H1 (cell line): Measurements from ENCODE around the gene PRR12. TPM values are rescaled to one million over a fixed set of nuclear protein-coding genes. Genes with fewer than 3 reads are reported as not detected.

Source experiments
- CTCF ChIA-PET: fragments of 300-600 bp; sonication (Branson Sonifier 250); formaldehyde crosslinking; loops from one replicate; lab custom pipeline; 2021; ENCODE audit not compliant: partially characterized antibody; lab: Charles Lee
- POLR2A ChIA-PET: fragments of 300-600 bp; sonication (Branson Sonifier 250); formaldehyde crosslinking; loops from one replicate; lab custom pipeline; 2021; ENCODE audit warnings: inconsistent platforms; ENCODE audit not compliant: partially characterized antibody; lab: Charles Lee
- DNase-seq, 2 experiments: peaks; one replicate each; pipeline versions ENCODE4 v3.0.0 to v3.0.0-alpha.2; 2010 to 2022; ENCODE audit warnings: low spot score in 2 of 2, low read depth in 1 of 2, mixed read lengths in 1 of 2
- FAIRE-seq: peaks from 2 replicates; lab custom pipeline; 2011; peaks lifted over from hg19 to GRCh38; lab: Jason Lieb, UNC
- H2AFZ ChIP-seq: 2 replicates; pipeline ENCODE4 v1.8.1; 2012; ENCODE audit warnings: low read length, inconsistent platforms
- H2AK5ac ChIP-seq: 2 replicates; pipeline ENCODE4 v1.6.1; 2013; ENCODE audit warnings: low read depth, low read length
- H2BK120ac ChIP-seq: replicated peaks from 2 replicates; pipeline ENCODE3; 2013; ENCODE audit warnings: low read depth, low read length, inconsistent platforms
- H2BK12ac ChIP-seq: 2 replicates; pipeline ENCODE4 v1.6.1; 2013; ENCODE audit warnings: low read depth, low read length
- H2BK15ac ChIP-seq: 2 replicates; pipeline ENCODE4 v1.6.1; 2013; ENCODE audit warnings: low read length
- H2BK20ac ChIP-seq: 2 replicates; pipeline ENCODE4 v1.6.1; 2013; ENCODE audit warnings: low read length
- H2BK5ac ChIP-seq: 2 replicates; pipeline ENCODE4 v1.6.1; 2013; ENCODE audit warnings: low read depth, low read length
- H3K14ac ChIP-seq: 2 replicates; pipeline ENCODE4 v1.6.1; 2013; ENCODE audit warnings: inconsistent platforms; ENCODE audit not compliant: insufficient read length
- H3K18ac ChIP-seq: 2 replicates; pipeline ENCODE4 v1.6.1; 2013; ENCODE audit warnings: low read length; ENCODE audit errors: extremely low read depth
- H3K23ac ChIP-seq: 2 replicates; pipeline ENCODE4 v1.6.1; 2013; ENCODE audit warnings: inconsistent platforms; ENCODE audit not compliant: insufficient read length
- H3K23me2 ChIP-seq: 2 replicates; pipeline ENCODE4 v1.6.1; 2013; ENCODE audit warnings: low read depth, low read length
- H3K27ac ChIP-seq: 2 replicates; pipeline ENCODE4 v1.6.1; 2011; ENCODE audit warnings: low read depth, low read length, inconsistent platforms
- H3K27me3 ChIP-seq, 4 experiments: replicated peaks in 1 of 4; 1 replicate in 1 of 4; 2 replicates in 3 of 4; pipeline versions ENCODE4 v1.6.1 to v1.8.1; 2011 to 2013; ENCODE audit warnings: low read length in 3 of 4, mild to moderate bottlenecking in 3 of 4, inconsistent platforms in 2 of 4, mixed read lengths in 2 of 4, moderate library complexity in 1 of 4; ENCODE audit not compliant: control insufficient read depth in 3 of 4, insufficient read depth in 3 of 4; ENCODE audit errors: extremely low read depth in 1 of 4
- H3K36me3 ChIP-seq, 4 experiments: 2 replicates each; pipeline versions ENCODE4 v1.6.1 to v1.8.1; 2011 to 2013; ENCODE audit warnings: mild to moderate bottlenecking in 4 of 4, low read length in 3 of 4, moderate library complexity in 2 of 4, control low read depth in 1 of 4, inconsistent platforms in 1 of 4; ENCODE audit not compliant: insufficient read depth in 4 of 4, control insufficient read depth in 2 of 4
- H3K4ac ChIP-seq: replicated peaks from 2 replicates; pipeline ENCODE3; 2013; ENCODE audit warnings: low read length, low read depth, mixed read lengths, inconsistent platforms; ENCODE audit not compliant: insufficient read length
- H3K4me1 ChIP-seq, 4 experiments: replicated peaks in 1 of 4; 1 replicate in 1 of 4; 2 replicates in 3 of 4; pipeline versions ENCODE4 v1.6.1 to v1.8.1; 2011 to 2013; ENCODE audit warnings: low read length in 3 of 4, inconsistent platforms in 2 of 4, mixed read lengths in 1 of 4; ENCODE audit not compliant: insufficient read depth in 4 of 4, control insufficient read depth in 3 of 4
- H3K4me2 ChIP-seq, 2 experiments: 2 replicates each; pipeline versions ENCODE4 v1.6.1 to v1.8.1; 2011 to 2013; ENCODE audit warnings: low read depth in 2 of 2, low read length in 2 of 2, control low read depth in 1 of 2, inconsistent platforms in 1 of 2, mild to moderate bottlenecking in 1 of 2; ENCODE audit not compliant: insufficient read depth in 1 of 2
- H3K4me3 ChIP-seq, 4 experiments: fragments of 200-600, 300-600 bp in 1 of 4; sonication (generic), shearing (Covaris generic), sonication (Bioruptor Twin) in 1 of 4; 2 replicates each; pipeline versions ENCODE4 v1.5.1 to v1.8.1; 2011 to 2016; ENCODE audit warnings: low read length in 4 of 4, low read depth in 3 of 4, control low read depth in 2 of 4, inconsistent platforms in 2 of 4, mild to moderate bottlenecking in 2 of 4, mixed read lengths in 1 of 4, moderate library complexity in 1 of 4; ENCODE audit not compliant: insufficient read depth in 2 of 4; ENCODE audit errors: extremely low read depth in 1 of 4
- H3K56ac ChIP-seq: replicated peaks from 2 replicates; pipeline ENCODE3; 2013; ENCODE audit warnings: low read depth, mild to moderate bottlenecking, mixed read lengths, low read length, inconsistent platforms; ENCODE audit not compliant: insufficient read length
- H3K79me1 ChIP-seq: 2 replicates; pipeline ENCODE4 v1.6.1; 2013; ENCODE audit warnings: low read depth, low read length, control low read depth
- H3K79me2 ChIP-seq, 2 experiments: 2 replicates each; pipeline versions ENCODE4 v1.6.1 to v1.8.1; 2012 to 2013; ENCODE audit warnings: low read length in 2 of 2, mild to moderate bottlenecking in 2 of 2, inconsistent platforms in 1 of 2; ENCODE audit not compliant: insufficient read depth in 2 of 2, control insufficient read depth in 1 of 2
- H3K9ac ChIP-seq, 4 experiments: replicated peaks in 1 of 4; 1 replicate in 1 of 4; 2 replicates in 3 of 4; pipeline versions ENCODE4 v1.6.1 to v1.8.1; 2011 to 2013; ENCODE audit warnings: low read depth in 3 of 4, low read length in 3 of 4, control low read depth in 2 of 4, mild to moderate bottlenecking in 2 of 4, moderate library complexity in 2 of 4, inconsistent platforms in 1 of 4; ENCODE audit errors: extremely low read depth in 1 of 4
- H3K9me3 ChIP-seq, 2 experiments: 2 replicates each; pipeline versions ENCODE4 v1.6.1 to v1.8.1; 2012 to 2013; ENCODE audit warnings: mild to moderate bottlenecking in 2 of 2, moderate library complexity in 2 of 2, control low read depth in 1 of 2, inconsistent platforms in 1 of 2, low read depth in 1 of 2, low read length in 1 of 2, mixed read lengths in 1 of 2; ENCODE audit not compliant: insufficient read depth in 2 of 2
- H4K20me1 ChIP-seq, 2 experiments: replicated peaks in 1 of 2; 2 replicates each; pipeline versions ENCODE3 to v1.8.1; 2011 to 2013; ENCODE audit warnings: inconsistent platforms in 2 of 2, low read length in 2 of 2, mild to moderate bottlenecking in 1 of 2; ENCODE audit not compliant: insufficient read depth in 2 of 2, control insufficient read depth in 1 of 2
- H4K5ac ChIP-seq: 2 replicates; pipeline ENCODE4 v1.6.1; 2013; ENCODE audit warnings: low read length, low read depth, mixed read lengths, inconsistent platforms; ENCODE audit not compliant: insufficient read length
- H4K8ac ChIP-seq: 2 replicates; pipeline ENCODE4 v1.8.0; 2013; ENCODE audit warnings: mild to moderate bottlenecking, moderate library complexity, low read length, inconsistent platforms; ENCODE audit not compliant: insufficient read depth; ENCODE audit errors: extremely low read depth
- H4K91ac ChIP-seq: replicated peaks from 2 replicates; pipeline ENCODE3; 2013; ENCODE audit warnings: low read length, mixed read lengths, inconsistent platforms; ENCODE audit not compliant: insufficient read length
- BACH1 ChIP-seq: IDR thresholded peaks from 2 replicates; pipeline ENCODE4 v1.6.1; 2012; ENCODE audit warnings: low read length, improper control_type of control experiment
- CBX8 ChIP-seq: fragments of 300-800, 300-1000 bp; sonication (generic); IDR thresholded peaks from 2 replicates; pipeline ENCODE4 v1.7.1; 2016; ENCODE audit warnings: low read depth, low read length, borderline replicate concordance
- CEBPB ChIP-seq: IDR thresholded peaks from 2 replicates; pipeline ENCODE4 v1.6.1; 2012; ENCODE audit warnings: low read depth, low read length
- CHD1 ChIP-seq: IDR thresholded peaks from 2 replicates; pipeline ENCODE4 v1.6.1; 2012; ENCODE audit warnings: low read depth, low read length, improper control_type of control experiment
- CREB1 ChIP-seq: IDR thresholded peaks from 2 replicates; pipeline ENCODE4 v1.6.1; 2012; ENCODE audit warnings: inconsistent platforms
- EGR1 ChIP-seq: IDR thresholded peaks from 2 replicates; pipeline ENCODE4 v1.6.1; 2011; ENCODE audit warnings: low read depth, low read length, borderline replicate concordance
- JUN ChIP-seq: IDR thresholded peaks from 2 replicates; pipeline ENCODE4 v1.6.1; 2011; ENCODE audit warnings: low read depth, mild to moderate bottlenecking, improper control_type of control experiment, low read length
- KDM4A ChIP-seq: IDR thresholded peaks from one replicate; pipeline ENCODE4 v1.7.1; 2012; ENCODE audit warnings: low read depth, mild to moderate bottlenecking, moderate library complexity, low read length, inconsistent platforms; ENCODE audit not compliant: severe bottlenecking
- NANOG ChIP-seq: IDR thresholded peaks from 2 replicates; pipeline ENCODE4 v1.6.1; 2011; ENCODE audit warnings: low read length, low read depth, mild to moderate bottlenecking, inconsistent platforms; ENCODE audit not compliant: insufficient read depth, poor library complexity, severe bottlenecking
- PHF8 ChIP-seq: fragments of 200-600 bp; sonication (generic); conservative IDR thresholded peaks from 2 replicates; pipeline ENCODE4 v1.7.1; 2012; ENCODE audit warnings: low read depth, mild to moderate bottlenecking, inconsistent platforms, low read length, moderate library complexity
- RBBP5 ChIP-seq: IDR thresholded peaks from 2 replicates; pipeline ENCODE4 v1.7.1; 2012; ENCODE audit warnings: low read depth, mild to moderate bottlenecking, inconsistent platforms, low read length, moderate library complexity, borderline replicate concordance
- RFX5 ChIP-seq: IDR thresholded peaks from 2 replicates; pipeline ENCODE4 v1.6.1; 2011; ENCODE audit warnings: low read depth, low read length, improper control_type of control experiment, borderline replicate concordance
- RXRA ChIP-seq: IDR thresholded peaks from 2 replicates; pipeline ENCODE4 v1.6.1; 2011; ENCODE audit warnings: low read depth, mild to moderate bottlenecking, low read length, moderate library complexity; ENCODE audit not compliant: insufficient read depth
- WGBS, 2 experiments: shearing (Covaris generic) in 1 of 2; methylation state at CpG; one replicate each; pipeline versions ENCODE4 v1.1.6 to v1.1.7; 2013 to 2015; ENCODE audit warnings: low lambda C conversion rate in 2 of 2, mixed read lengths in 2 of 2, inconsistent platforms in 1 of 2, low coverage in 1 of 2, missing lambda C conversion rate in 1 of 2; ENCODE audit not compliant: insufficient replicate concordance in 2 of 2, insufficient coverage in 1 of 2, insufficient read length in 1 of 2; ENCODE audit errors: extremely low coverage in 1 of 2, missing lambda C conversion rate in 1 of 2; 5-methylcytosine and 5-hydroxymethylcytosine counted together
- polyA plus RNA-seq, 7 experiments: library from polyadenylated mRNA; depleted of rRNA in 3 of 7; stranded (reverse) in 5 of 7; unstranded in 2 of 7; fragments of >200 nt in 5 of 7; fragments of 200-250 nt in 2 of 7; gene quantifications; 1 replicate in 5 of 7; 2 replicates in 1 of 7; 4 replicates in 1 of 7; pipeline versions ENCODE4 v1.2.1 to v1.2.3, GENCODE V29; 2011 to 2013; ENCODE audit warnings: missing spikeins in 2 of 7, mixed read lengths in 2 of 7
- total RNA-seq: library from RNA; stranded (reverse); fragmentation: NEBNext Ultra II Directional; extraction: Animal tissue kit (Norgen Biotek cat#: 25700); gene quantifications from 2 replicates; pipeline ENCODE4 v1.2.1, GENCODE V29; 2021
- TF ChIP-seq, protein P1 (sequence below): IDR thresholded peaks from 2 replicates; pipeline ENCODE4 v1.6.1; 2011; ENCODE audit warnings: low read depth, mild to moderate bottlenecking, low read length; ENCODE audit not compliant: insufficient read depth

The PRR12 gene
- total and polyA plus RNA-seq, 2 of the 8 experiments (the other 6 are each of a cell fraction or from before 2014, with no cell fraction given): 2.5 to 59.4 TPM

DNA sequence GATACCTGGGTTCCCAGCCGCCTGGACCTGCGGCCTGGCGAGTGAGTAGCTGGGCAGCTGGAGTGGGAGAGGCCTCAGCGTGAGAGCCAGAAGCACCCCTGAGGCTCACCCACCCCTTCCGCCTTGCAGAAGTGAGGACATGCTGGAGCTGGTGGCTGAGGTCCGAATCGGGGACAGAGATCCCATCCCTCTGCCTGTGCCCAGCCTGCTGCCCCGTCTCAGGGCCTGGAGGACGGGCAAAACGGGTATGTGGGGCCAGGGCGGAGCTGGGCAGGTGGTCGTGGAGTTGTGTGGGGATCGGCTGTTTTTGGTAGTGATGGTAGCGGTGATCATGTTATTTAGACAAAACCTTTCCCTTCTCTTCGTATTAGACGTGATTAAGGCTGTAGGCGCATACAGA lies 55.6 kb downstream of the PRR12 start:
- WGBS, 2 experiments: 93% methylated on average over 17 of the region's 17 CpGs; no CpG with 5 or more reads in 1 of the 2 experiments
- Histone ChIP-seq H4K8ac (no peak overlapping the region), H3K4ac (no peak overlapping the region), H3K27me3 (no peaks in the 10 kb centered on the region), H3K79me1 (peaks cover 22% of the 10 kb centered on the region), H3K4me1 (peaks cover 2 to 7% (median 3%) of the 10 kb centered on the region in 4 experiments; a peak in 5 of 7 replicates), H2AFZ (no peak overlapping the region), H4K20me1 (peaks cover 7 to 21% of the 10 kb centered on the region in 2 experiments), H3K23ac (no peak overlapping the region), H3K56ac (no peak overlapping the region), H3K14ac (no peak overlapping the region), H2BK20ac (no peak overlapping the region), H3K4me2 (no peak overlapping the region), H4K5ac (no peak overlapping the region), H2BK15ac (no peak overlapping the region), H3K27ac (no peak overlapping the region), H3K9ac (no peak overlapping the region), H3K9me3 (no peaks in the 10 kb centered on the region), H2BK120ac (no peak overlapping the region), H2BK5ac (no peak overlapping the region), H2AK5ac (no peak overlapping the region), H4K91ac (no peak overlapping the region), H3K79me2 (peaks cover 10 to 32% of the 10 kb centered on the region in 2 experiments), H2BK12ac (no peak overlapping the region), H3K36me3 (peaks cover 6 to 31% (median 21%) of the 10 kb centered on the region in 4 experiments; a peak in 6 of 8 replicates), H3K18ac (no peak overlapping the region), H3K4me3 (no peak overlapping the region), H3K23me2 (peaks cover under 1% of the 10 kb centered on the region; the same call in 1 of the 2 replicates)
- no peak for FAIRE-seq
- no peak for DNase-seq
- ChIA-PET CTCF (interaction anchor here (0.9 to 1.7 kb wide), 3 partner anchors 26 to 33 kb away, joined by 4 to 8 read pairs (median 4); no protein-coding TSS in a partner anchor), POLR2A (interaction anchor here (1.0 to 50.7 kb wide), 6 partner anchors 13 to 45 kb away, joined by 3 to 840 read pairs (median 20); partner anchors contain the start of genes BCL2L12, IRF3, PRMT1 and PRR12)
- TF ChIP-seq EGR1 (no peak), NANOG (no peak), BACH1 (no peak), RFX5 (no peak), CEBPB (no peak), RBBP5 (no peak), KDM4A (no peak), CHD1 (no peak), CREB1 (no peak), JUN (no peak), PHF8 (no peak), CBX8 (no peak), RXRA (no peak)
- TF ChIP-seq, protein P1, sequence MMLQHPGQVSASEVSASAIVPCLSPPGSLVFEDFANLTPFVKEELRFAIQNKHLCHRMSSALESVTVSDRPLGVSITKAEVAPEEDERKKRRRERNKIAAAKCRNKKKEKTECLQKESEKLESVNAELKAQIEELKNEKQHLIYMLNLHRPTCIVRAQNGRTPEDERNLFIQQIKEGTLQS: no peak
